ES-I3 (cell line): ENCODE data around the gene SRCIN1.
"Not testable (repeated sequence)": the region's sequence is repeated elsewhere in the genome, so short reads cannot be mapped to it uniquely, and the experiment has no call there.

Experiments
- H3K36me3 ChIP-seq: 2 replicates; pipeline ENCODE4 v1.6.1; 2013; ENCODE audit warnings: mild to moderate bottlenecking, low read length, control low read depth, moderate library complexity; ENCODE audit not compliant: insufficient read depth
- H3K4me1 ChIP-seq: 2 replicates; pipeline ENCODE4 v1.6.1; 2013; ENCODE audit warnings: mild to moderate bottlenecking, control low read depth, low read length; ENCODE audit not compliant: insufficient read depth
- H3K9ac ChIP-seq: 2 replicates; pipeline ENCODE4 v1.6.1; 2013; ENCODE audit warnings: low read depth, mild to moderate bottlenecking, low read length, moderate library complexity
- H3K9me3 ChIP-seq: 2 replicates; pipeline ENCODE4 v1.6.1; 2013; ENCODE audit warnings: mild to moderate bottlenecking, low read length, moderate library complexity; ENCODE audit not compliant: control insufficient read depth, insufficient read depth

SRCIN1 gene, protein sequence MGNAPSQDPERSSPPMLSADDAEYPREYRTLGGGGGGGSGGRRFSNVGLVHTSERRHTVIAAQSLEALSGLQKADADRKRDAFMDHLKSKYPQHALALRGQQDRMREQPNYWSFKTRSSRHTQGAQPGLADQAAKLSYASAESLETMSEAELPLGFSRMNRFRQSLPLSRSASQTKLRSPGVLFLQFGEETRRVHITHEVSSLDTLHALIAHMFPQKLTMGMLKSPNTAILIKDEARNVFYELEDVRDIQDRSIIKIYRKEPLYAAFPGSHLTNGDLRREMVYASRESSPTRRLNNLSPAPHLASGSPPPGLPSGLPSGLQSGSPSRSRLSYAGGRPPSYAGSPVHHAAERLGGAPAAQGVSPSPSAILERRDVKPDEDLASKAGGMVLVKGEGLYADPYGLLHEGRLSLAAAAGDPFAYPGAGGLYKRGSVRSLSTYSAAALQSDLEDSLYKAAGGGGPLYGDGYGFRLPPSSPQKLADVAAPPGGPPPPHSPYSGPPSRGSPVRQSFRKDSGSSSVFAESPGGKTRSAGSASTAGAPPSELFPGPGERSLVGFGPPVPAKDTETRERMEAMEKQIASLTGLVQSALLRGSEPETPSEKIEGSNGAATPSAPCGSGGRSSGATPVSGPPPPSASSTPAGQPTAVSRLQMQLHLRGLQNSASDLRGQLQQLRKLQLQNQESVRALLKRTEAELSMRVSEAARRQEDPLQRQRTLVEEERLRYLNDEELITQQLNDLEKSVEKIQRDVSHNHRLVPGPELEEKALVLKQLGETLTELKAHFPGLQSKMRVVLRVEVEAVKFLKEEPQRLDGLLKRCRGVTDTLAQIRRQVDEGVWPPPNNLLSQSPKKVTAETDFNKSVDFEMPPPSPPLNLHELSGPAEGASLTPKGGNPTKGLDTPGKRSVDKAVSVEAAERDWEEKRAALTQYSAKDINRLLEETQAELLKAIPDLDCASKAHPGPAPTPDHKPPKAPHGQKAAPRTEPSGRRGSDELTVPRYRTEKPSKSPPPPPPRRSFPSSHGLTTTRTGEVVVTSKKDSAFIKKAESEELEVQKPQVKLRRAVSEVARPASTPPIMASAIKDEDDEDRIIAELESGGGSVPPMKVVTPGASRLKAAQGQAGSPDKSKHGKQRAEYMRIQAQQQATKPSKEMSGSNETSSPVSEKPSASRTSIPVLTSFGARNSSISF

GRCh38 chr17:38605841-38606645, at the start of gene SRCIN1:
SRCIN1 (minus strand) TSS chr17:38605952; CDS start chr17:38605705, 247 bp downstream.
- H3K4me1 ChIP-seq: peaks cover 34% of the 10 kb centered on the region
- H3K9me3 ChIP-seq: no peaks in the 10 kb centered on the region
- H3K9ac ChIP-seq: peak within 1 kb of the TSS; percentile 63
- no peaks in the 10 kb centered on the region for H3K36me3 ChIP-seq

DNA sequence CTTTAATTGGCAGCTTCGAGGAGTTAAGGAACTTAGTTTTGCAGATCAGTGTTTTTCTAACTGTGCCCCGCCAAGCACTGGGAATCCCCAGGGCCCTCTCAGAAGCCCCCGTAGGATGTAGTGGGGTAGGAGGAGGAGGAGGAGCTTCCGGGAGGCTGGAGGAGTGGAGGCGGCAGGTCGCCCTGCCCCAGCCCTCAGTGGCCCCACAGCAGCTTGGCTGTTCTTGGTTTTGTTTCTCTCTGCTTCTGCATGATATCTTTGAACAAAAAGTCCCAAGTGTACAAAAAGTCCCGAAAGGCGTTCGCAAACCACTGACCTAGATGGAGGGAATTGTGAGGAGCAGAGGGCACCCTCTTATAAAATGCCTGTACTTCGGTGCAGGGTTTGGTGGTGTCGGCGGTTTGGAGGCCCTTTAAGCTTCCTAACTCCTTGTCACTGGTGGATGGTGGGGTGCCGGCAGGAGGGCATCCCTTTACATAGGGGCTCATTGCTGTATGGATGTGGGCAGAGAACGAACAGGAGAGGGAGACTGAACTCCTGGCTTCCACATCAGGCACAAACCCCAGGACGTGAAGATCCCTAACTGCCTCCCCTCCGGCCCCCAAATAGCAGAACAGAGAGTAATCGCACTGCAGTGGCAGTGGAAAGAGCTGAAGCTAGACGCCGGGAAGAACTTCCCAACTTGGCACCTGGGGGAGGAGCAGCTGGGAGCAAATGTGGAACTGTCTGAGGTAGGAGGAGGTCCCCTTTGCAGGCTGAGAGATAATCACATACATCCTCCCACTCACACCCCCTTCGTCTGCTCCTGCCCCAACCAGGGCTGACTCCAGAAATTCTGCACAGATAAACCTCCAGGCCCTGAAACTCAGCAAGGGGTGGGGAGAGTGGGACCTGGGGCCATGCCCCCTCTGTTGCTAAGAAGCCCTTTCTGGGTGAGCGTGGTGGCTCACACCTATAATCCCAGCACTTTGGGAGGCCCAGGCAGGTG, 49.0 kb upstream of the SRCIN1 start:
- no peak overlapping the region; the same call in 1 of the 2 replicates for H3K9ac ChIP-seq
- H3K9me3 ChIP-seq: no peaks in the 10 kb centered on the region
- H3K4me1 ChIP-seq: peaks cover 21% of the 10 kb centered on the region; the same call in 1 of the 2 replicates
- H3K36me3 ChIP-seq: no peaks in the 10 kb centered on the region

DNA sequence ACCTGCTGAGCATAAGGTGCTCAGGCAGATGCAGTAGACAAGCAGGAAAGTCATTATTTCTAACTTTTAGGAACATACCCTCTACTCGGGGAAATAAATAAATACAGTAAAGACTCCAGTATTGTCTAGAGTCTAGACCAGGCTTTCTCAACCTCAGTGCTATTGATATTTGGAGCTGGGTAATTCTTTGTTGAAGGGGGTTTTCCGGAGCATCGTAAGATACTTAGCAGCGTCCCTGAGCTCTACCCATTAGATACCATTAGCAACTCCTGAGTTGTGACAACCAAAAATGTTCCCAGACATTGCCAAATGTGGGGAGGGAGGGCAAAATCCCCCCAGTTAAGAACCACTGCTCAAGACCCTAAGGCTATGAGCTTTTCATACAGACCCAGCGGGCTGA, 47.9 kb upstream of the SRCIN1 start:
- no peak overlapping the region for H3K9ac ChIP-seq
- peaks cover 21% of the 10 kb centered on the region; the same call in 1 of the 2 replicates for H3K4me1 ChIP-seq
- no peaks in the 10 kb centered on the region for H3K9me3 ChIP-seq

GRCh38 chr17:38653230-38653629, 47.5 kb upstream of the SRCIN1 start:
- Histone ChIP-seq H3K36me3 (no peaks in the 10 kb centered on the region), H3K9ac (no peak overlapping the region), H3K4me1 (peaks cover 21% of the 10 kb centered on the region; the same call in 1 of the 2 replicates)

More for the DNA sequence above, 47.9 kb upstream of the SRCIN1 start:
- no peaks in the 10 kb centered on the region for H3K36me3 ChIP-seq

GRCh38 chr17:38650653-38651173, 45.0 kb upstream of the SRCIN1 start:
- not testable (repeated sequence) for H3K36me3 ChIP-seq, H3K9ac ChIP-seq, H3K9me3 ChIP-seq
- H3K4me1 ChIP-seq: peaks cover 14% of the 10 kb centered on the region; the same call in 1 of the 2 replicates

More at GRCh38 chr17:38653230-38653629, 47.5 kb upstream of the SRCIN1 start:
- no peaks in the 10 kb centered on the region for H3K9me3 ChIP-seq

GRCh38 chr17:38637951-38638350, 32.2 kb upstream of the SRCIN1 start:
- no peaks in the 10 kb centered on the region for H3K9me3 ChIP-seq
- no peak overlapping the region for H3K9ac ChIP-seq
- H3K36me3 ChIP-seq: no peaks in the 10 kb centered on the region
- peaks cover 8% of the 10 kb centered on the region; the same call in 1 of the 2 replicates for H3K4me1 ChIP-seq

- Histone ChIP-seq H3K9ac (no peak overlapping the region), H3K9me3 (no peaks in the 10 kb centered on the region), H3K4me1 (peaks cover 8% of the 10 kb centered on the region; the same call in 1 of the 2 replicates), H3K36me3 (no peaks in the 10 kb centered on the region)
Measured at GRCh38 chr17:38636054-38636453, 30.3 kb upstream of the SRCIN1 start.

DNA sequence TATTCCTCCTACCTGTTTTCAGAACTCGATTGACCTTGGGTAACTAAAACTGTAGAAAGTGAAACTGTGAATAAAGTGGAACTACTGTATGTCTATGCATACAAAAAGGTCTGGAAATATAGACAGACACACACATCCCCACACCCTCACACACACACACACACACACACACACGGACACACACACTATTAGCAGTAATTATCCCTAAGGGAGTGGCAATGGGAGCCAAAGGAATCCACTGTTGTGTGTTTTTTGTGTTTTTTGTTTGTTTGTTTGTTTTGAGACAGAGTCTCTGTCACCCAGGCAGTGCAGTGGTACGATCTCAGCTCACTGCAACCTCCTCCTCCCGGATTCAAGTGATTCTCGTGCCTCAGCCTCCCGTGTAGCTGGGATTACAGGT, 26.6 kb upstream of the SRCIN1 start:
- H3K9ac ChIP-seq: no peak overlapping the region
- H3K9me3 ChIP-seq: no peaks in the 10 kb centered on the region
- peaks cover 8% of the 10 kb centered on the region; the same call in 1 of the 2 replicates for H3K4me1 ChIP-seq
- no peaks in the 10 kb centered on the region for H3K36me3 ChIP-seq

- Histone ChIP-seq H3K9me3 (no peaks in the 10 kb centered on the region), H3K9ac (no peak overlapping the region), H3K4me1 (no peaks in the 10 kb centered on the region), H3K36me3 (no peaks in the 10 kb centered on the region)
Measured at GRCh38 chr17:38628441-38628840, 22.7 kb upstream of the SRCIN1 start.

- Histone ChIP-seq H3K4me1 (no peaks in the 10 kb centered on the region), H3K9me3 (no peaks in the 10 kb centered on the region), H3K36me3 (no peaks in the 10 kb centered on the region), H3K9ac (no peak overlapping the region)
Measured at GRCh38 chr17:38627957-38628356, 22.2 kb upstream of the SRCIN1 start.

- not testable (repeated sequence) for H3K4me1 ChIP-seq, H3K36me3 ChIP-seq, H3K9ac ChIP-seq, H3K9me3 ChIP-seq
Measured at GRCh38 chr17:38626606-38627226, 21.0 kb upstream of the SRCIN1 start.

GRCh38 chr17:38625482-38625881, 19.7 kb upstream of the SRCIN1 start:
- Histone ChIP-seq H3K9me3 (no peaks in the 10 kb centered on the region), H3K4me1 (no peaks in the 10 kb centered on the region), H3K36me3 (no peaks in the 10 kb centered on the region), H3K9ac (no peak overlapping the region)
